HG03064 (cell line): ENCODE measurements around the gene PIGZ.
A peak's percentile ranks its signal among the peaks of the same experiment; 100 is the strongest.
"Not testable (repeated sequence)": the region's sequence is repeated elsewhere in the genome, so short reads cannot be mapped to it uniquely, and the experiment has no call there.

Experiments used
- ATAC-seq: cut with Tn5 transposase; IDR thresholded peaks from one replicate; pipeline ENCODE4 v1.9.1; 2021; ENCODE audit warnings: low read depth; ENCODE audit not compliant: unreplicated experiment

Gene PIGZ

DNA sequence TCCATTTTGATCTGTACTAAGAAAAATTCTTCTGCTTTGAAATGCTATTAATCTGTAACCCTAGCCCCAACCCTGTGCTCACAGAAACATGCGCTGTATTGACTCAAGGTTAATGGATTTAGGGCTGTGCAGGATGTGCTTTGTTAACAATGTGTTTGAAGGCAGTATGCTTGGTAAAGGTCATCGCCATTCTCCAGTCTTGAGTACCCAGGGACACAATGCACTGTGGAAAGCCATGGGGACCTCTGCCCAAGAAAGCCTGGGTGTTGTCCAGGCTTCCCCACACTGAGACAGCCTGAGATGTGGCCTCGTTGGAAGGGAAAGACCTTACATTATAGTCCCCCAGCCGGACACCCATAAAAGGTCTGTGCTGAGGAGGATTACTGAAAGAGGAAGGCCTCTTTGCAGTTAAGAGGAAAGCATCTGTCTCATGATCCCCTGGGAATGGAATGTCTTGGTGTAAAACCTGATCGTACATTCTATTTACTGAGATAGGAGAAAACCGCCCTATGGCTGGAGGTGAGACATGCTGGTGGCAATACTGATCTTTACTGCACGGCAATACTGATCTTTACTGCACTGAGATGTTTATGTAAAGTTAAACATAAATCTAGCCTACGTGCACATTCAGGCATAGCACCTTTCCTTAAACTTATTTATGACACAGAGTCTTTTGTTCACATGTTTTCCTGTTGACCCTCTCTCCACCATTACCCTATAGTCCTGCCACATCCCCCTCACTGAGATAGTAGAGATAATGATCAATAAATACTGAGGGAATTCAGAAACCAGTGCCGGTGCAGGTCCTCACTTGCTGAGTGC, 6.3 kb downstream of the PIGZ start:
- no peak for ATAC-seq

DNA sequence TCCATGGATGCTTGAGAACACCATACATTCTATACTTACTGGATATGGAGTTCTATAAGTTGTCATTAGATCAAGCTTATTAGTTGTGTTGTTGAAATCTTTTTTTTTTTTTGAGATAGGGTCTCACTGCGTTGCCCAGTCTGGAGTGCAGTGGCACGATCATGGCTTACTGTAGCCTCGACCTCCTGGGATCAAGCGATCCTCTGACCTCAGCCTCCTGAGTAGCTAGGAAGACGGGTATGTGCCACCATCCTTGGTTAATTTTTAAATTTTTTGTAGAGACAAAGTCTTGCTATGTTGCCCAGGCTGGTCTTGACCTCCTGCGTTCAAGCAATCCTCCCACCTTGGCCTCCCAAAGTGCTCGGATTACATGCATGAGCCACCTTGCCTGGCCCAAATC, 13.8 kb downstream of the PIGZ start:
- no peak for ATAC-seq

DNA sequence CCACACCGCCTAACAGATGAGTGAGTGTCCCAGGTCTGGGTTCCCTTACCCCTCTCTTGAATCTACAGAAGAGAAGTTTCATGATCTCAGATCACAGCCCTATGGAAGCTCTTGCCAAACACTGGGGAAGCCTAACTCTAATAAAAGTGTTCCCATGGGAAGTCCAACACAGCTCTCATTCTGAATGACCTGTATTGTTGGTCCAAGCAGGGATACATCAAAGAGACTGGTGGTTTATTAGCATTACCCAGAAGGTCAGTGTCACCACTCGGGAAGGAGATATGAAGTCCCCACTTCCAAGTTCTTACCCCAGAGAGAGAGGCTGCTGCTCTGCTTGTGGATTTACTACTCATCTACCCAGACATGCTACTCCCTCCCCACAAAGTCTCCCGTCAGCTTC, 17.3 kb downstream of the PIGZ start:
- ATAC-seq, result no peak

GRCh38 chr3:196949750-196950149, 18.9 kb downstream of the PIGZ start:
- ATAC-seq, result no peak

DNA sequence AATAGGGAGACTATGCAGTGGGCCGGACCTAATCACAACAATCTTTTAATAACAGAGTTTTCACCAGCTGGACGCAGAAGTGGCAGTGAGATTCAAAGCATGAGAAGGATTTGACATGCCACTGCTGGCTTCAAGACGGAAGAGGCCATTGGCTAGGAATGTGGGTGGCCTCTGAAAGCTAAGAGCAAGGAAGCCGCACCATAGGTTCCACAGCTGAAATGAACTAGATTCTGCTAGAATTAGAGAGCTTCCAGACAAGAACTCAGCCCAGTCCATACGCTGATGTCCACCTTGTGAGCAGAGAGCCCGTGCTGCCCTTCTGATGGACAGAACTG, 19.4 kb downstream of the PIGZ start:
- no peak for ATAC-seq

DNA sequence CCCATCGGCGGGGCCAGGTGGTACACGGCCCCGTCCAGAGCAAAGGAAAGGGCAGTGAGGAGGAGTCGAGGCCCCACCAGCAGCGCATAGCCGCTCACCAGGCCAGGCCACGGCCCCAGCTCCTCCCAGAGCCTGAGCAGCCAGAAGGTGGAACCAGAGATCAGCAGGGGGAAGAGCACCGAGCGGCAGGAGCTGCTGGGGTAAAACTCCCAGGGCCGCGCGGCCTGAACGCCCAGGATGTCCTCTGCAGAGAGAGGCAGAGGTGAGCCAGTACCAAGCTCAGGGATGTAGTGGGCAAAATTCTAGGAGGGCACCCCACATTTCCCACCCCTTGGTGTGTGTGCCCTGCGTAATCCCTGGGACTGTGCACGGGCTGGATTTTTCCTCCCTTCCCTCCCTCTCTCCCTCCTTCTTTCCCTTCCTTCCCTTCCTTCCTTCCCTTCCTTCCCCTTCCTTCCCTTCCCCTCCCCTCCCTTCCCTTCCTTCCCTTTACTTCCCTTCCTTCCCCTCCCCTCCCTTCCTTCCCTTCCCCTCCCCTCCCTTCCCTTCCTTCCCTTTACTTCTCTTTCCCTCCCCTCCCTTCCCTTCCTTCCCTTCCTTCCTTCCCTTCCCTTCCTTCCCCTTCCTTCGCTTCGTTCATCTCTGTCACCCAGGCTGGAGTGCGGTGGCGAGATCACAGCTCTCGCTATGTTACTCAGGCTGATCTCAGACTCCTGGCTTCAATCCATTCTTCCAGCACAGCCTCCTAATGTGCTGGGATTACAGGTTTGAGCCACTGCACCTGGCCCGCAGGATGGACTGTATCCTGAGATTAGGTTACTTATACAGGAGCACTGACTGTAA, 20.0 kb downstream of the PIGZ start:
- ATAC-seq, result no peak

DNA sequence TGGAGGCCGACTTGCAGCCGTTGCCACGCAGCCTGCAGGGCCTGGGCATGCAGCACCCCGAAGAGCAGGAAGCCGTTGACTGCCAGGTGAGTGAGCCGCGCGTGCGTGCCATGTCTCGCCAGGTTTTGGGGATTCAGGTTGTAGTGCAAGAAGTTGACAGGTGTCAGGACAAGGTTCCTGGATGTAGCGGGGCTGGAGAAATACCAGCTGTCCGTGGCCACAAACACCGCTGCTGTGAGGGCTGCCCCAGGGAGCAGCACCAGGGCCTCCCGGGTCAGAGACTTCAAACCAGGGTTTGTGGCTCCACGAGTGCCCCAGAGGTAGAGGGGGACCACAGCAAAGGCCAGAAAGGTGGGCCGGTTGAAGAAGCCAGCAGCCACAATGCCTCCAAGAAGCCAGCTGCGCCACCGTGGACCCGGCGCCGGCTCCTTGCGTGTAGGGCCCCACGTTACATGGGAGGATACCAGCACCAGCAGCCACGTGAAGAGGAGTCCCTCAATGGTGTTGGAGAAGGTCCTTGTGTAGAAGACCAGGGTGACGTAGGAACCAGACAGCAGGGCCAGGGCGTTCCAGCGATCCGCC, 20.7 kb downstream of the PIGZ start:
- no peak for ATAC-seq

- no peak for ATAC-seq
Observed at GRCh38 chr3:196947136-196947859, 21.3 kb downstream of the PIGZ start.

GRCh38 chr3:196944037-196944790, 24.4 kb downstream of the PIGZ start:
- ATAC-seq, result not testable (repeated sequence)

DNA sequence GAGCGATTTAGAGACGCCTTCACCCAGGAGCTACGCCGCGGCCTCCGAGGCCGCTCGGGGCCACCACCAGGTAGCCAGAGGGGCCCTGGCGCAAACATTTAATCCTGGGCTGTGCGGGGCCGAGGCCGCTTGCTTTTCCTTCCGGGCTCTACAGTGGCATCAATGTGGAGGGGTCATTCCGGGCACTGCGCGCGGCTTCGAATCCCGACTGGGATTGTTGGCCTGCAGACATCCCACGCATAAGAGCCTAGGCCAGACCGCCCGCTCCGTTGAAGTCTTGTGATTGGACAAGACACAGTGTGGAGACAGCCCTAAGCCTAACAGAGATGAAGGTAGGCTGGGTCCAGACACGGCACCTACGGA, 25.7 kb downstream of the PIGZ start:
- ATAC-seq, result peak; percentile 23

GRCh38 chr3:196942226-196942914, 26.3 kb downstream of the PIGZ start, which contains the start of gene NCBP2:
TSS of gene NCBP2 (minus strand) at chr3:196942528. CDS start at chr3:196942503, 25 bp downstream.
- ATAC-seq, result peak; percentile 89

DNA sequence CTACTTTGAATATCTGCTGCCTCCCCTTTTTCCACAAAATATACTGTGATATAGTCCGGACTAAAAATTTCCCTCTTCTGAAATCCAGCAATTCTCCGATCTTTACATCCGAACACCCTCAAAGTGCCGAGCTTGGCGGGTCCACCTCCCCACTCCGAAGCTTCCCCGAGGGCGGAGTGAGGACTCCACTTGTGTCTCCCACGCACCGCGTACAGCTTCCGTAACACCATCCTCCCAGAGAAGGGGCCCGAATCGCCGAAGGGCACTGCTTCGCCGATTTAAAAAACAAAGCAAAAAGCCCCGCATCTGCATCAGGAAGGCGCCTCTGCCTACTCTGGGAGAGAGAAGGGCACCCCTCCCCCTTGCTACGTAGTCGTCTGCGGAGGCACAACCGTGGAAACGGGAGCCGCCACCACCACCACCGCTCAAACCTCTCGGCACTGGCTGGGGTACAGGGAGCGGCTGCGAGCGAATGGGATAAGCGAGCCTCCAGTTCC, 26.9 kb downstream of the PIGZ start:
- peak; percentile 26 for ATAC-seq

DNA sequence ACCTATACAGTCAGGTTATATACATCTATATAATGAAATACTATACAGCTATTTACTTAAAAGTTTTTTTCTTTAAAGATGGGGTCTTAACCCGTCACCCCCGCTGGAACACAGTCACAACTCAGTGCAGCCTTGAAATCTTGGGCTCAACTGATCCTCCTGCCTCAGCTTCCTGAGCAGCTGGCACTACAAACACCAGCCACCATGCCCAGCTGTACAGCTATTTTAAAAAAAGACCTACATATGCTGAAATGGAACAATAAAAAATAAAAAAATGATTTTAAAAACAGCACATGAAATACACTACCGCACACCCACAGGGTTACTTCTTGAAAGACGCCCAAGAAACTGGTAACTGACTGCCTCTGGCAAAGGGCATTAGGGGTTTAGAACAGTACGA, 30.1 kb downstream of the PIGZ start:
- ATAC-seq, result no peak

- ATAC-seq, result no peak
Observed at GRCh38 chr3:196938124-196938523, 30.5 kb downstream of the PIGZ start.

- ATAC-seq, result no peak
Observed at GRCh38 chr3:196936288-196936687, 32.3 kb downstream of the PIGZ start.

DNA sequence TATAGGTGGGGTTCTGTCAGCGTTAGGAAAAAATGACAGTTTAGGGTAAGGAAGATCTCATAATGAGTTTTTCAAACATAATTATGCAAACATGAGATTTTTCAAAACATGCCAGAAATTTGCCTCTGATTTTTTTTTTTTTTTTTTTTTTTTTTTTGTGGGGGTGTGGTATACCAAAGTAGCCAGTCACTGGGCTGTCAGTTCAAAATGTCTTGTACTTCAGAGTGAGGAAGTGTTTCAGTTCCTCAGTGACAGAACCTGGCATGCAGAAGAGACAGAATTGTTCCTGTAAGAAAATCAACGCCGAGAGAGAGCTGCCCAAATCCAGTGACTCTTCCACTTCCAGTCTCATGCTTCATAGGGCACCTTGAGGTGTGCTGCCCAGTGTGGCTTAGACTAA, 36.0 kb downstream of the PIGZ start:
- ATAC-seq, result no peak

GRCh38 chr3:196931828-196932587, 36.6 kb downstream of the PIGZ start:
- ATAC-seq, result no peak

DNA sequence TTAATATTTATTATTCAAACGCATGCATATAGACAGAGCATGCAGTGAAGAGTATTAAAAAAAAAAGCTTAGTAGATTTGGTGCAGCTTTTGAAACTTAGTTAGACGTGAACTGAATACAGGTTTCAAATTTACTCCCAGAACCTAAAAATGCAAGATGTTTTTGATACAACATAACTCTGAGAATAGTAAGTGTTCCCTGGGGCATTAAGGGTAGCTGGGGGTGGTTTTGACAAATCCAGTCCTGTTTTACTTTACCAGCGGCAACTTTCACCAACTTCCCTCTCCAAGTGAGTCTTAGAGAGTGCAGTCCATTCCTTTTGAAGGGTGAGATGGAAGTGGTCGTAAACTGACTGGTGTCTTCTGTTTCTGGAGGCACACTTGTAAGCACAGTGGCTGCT, 37.5 kb downstream of the PIGZ start:
- ATAC-seq, result no peak
